H1 (cell line): Measurements from ENCODE around the gene HMG20A. TPM values are rescaled to one million over a fixed set of nuclear protein-coding genes. Genes with fewer than 3 reads are reported as not detected.

ENCODE experiments used
- CBX8 ChIP-seq: fragments of 300-800, 300-1000 bp; sonication (generic); IDR thresholded peaks from 2 replicates; pipeline ENCODE4 v1.7.1; 2016; ENCODE audit warnings: low read depth, low read length, borderline replicate concordance
- GTF2F1 ChIP-seq: IDR thresholded peaks from 2 replicates; pipeline ENCODE4 v1.6.1; 2012; ENCODE audit warnings: low read depth, low read length, improper control_type of control experiment, borderline replicate concordance
- KDM1A ChIP-seq: fragments of 200-600, 300-600 bp; sonication (generic); IDR thresholded peaks from 2 replicates; pipeline ENCODE4 v1.7.1; 2016; ENCODE audit warnings: mild to moderate bottlenecking, low read length, borderline replicate concordance
- KDM5A ChIP-seq: fragments of 200-600 bp; IDR thresholded peaks from 2 replicates; pipeline ENCODE4 v1.7.1; 2012; ENCODE audit warnings: mild to moderate bottlenecking, low read length, inconsistent platforms, mixed read lengths
- SAP30 ChIP-seq: fragments of 300-600 bp; sonication (generic); IDR thresholded peaks from 2 replicates; pipeline ENCODE4 v1.7.1; 2012; ENCODE audit warnings: low read length, moderate library complexity, mild to moderate bottlenecking, inconsistent platforms; ENCODE audit not compliant: insufficient read depth, insufficient replicate concordance
- SP1 ChIP-seq: IDR thresholded peaks from 2 replicates; pipeline ENCODE4 v1.6.1; 2011; ENCODE audit warnings: low read depth, low read length
- TBP ChIP-seq: IDR thresholded peaks from 2 replicates; pipeline ENCODE4 v1.6.1; 2011; ENCODE audit warnings: low read depth, low read length, improper control_type of control experiment
- ZNF274 ChIP-seq: IDR thresholded peaks from 2 replicates; pipeline ENCODE4 v1.7.0; 2012; ENCODE audit warnings: low read length, borderline replicate concordance; ENCODE audit errors: extremely low read depth
- polyA plus RNA-seq, 7 experiments: library from polyadenylated mRNA; depleted of rRNA in 3 of 7; stranded (reverse) in 5 of 7; unstranded in 2 of 7; fragments of >200 nt in 5 of 7; fragments of 200-250 nt in 2 of 7; gene quantifications; 1 replicate in 5 of 7; 2 replicates in 1 of 7; 4 replicates in 1 of 7; pipeline versions ENCODE4 v1.2.1 to v1.2.3, GENCODE V29; 2011 to 2013; ENCODE audit warnings: missing spikeins in 2 of 7, mixed read lengths in 2 of 7
- total RNA-seq: library from RNA; stranded (reverse); fragmentation: NEBNext Ultra II Directional; extraction: Animal tissue kit (Norgen Biotek cat#: 25700); gene quantifications from 2 replicates; pipeline ENCODE4 v1.2.1, GENCODE V29; 2021
- TF ChIP-seq, protein P1 (sequence below): fragments of 300-600 bp; sonication (generic); IDR thresholded peaks from 2 replicates; pipeline ENCODE4 v1.7.1; 2012; ENCODE audit warnings: low read length, moderate library complexity, mild to moderate bottlenecking, inconsistent platforms; ENCODE audit not compliant: insufficient replicate concordance
- TF ChIP-seq, protein P2 (sequence below): IDR thresholded peaks from 2 replicates; pipeline ENCODE4 v1.6.1; 2012; ENCODE audit warnings: inconsistent platforms
- TF ChIP-seq, protein P3 (sequence below): IDR thresholded peaks from 2 replicates; pipeline ENCODE4 v1.6.1; 2011; ENCODE audit warnings: low read length, improper control_type of control experiment

Gene HMG20A
- total and polyA plus RNA-seq, 2 of the 8 experiments (the other 6 are each of a cell fraction or from before 2014, with no cell fraction given): 52.1 to 59.7 TPM

DNA sequence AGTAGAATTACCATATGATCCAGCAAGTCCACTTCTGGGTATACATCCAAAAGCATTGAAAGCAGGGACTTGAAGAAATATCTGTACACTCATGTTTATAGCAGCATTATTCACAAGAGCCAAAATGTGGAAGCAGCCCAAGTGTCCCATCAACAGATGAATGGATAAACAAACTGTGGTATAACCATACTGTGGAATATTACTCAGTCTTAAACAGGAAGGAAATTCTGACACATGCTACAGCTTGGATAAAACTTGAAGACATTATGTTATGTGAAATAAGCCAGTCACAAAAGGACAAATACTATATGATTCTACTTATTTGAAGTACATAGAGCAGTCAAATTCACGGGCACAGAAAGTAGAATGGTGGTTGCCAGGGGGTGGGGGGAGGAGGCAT, 91.2 kb downstream of the HMG20A start (continued):
- TF ChIP-seq, protein P1, sequence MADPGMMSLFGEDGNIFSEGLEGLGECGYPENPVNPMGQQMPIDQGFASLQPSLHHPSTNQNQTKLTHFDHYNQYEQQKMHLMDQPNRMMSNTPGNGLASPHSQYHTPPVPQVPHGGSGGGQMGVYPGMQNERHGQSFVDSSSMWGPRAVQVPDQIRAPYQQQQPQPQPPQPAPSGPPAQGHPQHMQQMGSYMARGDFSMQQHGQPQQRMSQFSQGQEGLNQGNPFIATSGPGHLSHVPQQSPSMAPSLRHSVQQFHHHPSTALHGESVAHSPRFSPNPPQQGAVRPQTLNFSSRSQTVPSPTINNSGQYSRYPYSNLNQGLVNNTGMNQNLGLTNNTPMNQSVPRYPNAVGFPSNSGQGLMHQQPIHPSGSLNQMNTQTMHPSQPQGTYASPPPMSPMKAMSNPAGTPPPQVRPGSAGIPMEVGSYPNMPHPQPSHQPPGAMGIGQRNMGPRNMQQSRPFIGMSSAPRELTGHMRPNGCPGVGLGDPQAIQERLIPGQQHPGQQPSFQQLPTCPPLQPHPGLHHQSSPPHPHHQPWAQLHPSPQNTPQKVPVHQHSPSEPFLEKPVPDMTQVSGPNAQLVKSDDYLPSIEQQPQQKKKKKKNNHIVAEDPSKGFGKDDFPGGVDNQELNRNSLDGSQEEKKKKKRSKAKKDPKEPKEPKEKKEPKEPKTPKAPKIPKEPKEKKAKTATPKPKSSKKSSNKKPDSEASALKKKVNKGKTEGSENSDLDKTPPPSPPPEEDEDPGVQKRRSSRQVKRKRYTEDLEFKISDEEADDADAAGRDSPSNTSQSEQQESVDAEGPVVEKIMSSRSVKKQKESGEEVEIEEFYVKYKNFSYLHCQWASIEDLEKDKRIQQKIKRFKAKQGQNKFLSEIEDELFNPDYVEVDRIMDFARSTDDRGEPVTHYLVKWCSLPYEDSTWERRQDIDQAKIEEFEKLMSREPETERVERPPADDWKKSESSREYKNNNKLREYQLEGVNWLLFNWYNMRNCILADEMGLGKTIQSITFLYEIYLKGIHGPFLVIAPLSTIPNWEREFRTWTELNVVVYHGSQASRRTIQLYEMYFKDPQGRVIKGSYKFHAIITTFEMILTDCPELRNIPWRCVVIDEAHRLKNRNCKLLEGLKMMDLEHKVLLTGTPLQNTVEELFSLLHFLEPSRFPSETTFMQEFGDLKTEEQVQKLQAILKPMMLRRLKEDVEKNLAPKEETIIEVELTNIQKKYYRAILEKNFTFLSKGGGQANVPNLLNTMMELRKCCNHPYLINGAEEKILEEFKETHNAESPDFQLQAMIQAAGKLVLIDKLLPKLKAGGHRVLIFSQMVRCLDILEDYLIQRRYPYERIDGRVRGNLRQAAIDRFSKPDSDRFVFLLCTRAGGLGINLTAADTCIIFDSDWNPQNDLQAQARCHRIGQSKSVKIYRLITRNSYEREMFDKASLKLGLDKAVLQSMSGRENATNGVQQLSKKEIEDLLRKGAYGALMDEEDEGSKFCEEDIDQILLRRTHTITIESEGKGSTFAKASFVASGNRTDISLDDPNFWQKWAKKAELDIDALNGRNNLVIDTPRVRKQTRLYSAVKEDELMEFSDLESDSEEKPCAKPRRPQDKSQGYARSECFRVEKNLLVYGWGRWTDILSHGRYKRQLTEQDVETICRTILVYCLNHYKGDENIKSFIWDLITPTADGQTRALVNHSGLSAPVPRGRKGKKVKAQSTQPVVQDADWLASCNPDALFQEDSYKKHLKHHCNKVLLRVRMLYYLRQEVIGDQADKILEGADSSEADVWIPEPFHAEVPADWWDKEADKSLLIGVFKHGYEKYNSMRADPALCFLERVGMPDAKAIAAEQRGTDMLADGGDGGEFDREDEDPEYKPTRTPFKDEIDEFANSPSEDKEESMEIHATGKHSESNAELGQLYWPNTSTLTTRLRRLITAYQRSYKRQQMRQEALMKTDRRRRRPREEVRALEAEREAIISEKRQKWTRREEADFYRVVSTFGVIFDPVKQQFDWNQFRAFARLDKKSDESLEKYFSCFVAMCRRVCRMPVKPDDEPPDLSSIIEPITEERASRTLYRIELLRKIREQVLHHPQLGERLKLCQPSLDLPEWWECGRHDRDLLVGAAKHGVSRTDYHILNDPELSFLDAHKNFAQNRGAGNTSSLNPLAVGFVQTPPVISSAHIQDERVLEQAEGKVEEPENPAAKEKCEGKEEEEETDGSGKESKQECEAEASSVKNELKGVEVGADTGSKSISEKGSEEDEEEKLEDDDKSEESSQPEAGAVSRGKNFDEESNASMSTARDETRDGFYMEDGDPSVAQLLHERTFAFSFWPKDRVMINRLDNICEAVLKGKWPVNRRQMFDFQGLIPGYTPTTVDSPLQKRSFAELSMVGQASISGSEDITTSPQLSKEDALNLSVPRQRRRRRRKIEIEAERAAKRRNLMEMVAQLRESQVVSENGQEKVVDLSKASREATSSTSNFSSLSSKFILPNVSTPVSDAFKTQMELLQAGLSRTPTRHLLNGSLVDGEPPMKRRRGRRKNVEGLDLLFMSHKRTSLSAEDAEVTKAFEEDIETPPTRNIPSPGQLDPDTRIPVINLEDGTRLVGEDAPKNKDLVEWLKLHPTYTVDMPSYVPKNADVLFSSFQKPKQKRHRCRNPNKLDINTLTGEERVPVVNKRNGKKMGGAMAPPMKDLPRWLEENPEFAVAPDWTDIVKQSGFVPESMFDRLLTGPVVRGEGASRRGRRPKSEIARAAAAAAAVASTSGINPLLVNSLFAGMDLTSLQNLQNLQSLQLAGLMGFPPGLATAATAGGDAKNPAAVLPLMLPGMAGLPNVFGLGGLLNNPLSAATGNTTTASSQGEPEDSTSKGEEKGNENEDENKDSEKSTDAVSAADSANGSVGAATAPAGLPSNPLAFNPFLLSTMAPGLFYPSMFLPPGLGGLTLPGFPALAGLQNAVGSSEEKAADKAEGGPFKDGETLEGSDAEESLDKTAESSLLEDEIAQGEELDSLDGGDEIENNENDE: no peak
- TF ChIP-seq, protein P2, sequence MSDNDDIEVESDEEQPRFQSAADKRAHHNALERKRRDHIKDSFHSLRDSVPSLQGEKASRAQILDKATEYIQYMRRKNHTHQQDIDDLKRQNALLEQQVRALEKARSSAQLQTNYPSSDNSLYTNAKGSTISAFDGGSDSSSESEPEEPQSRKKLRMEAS: no peak
- TF ChIP-seq ZNF274 (no peak), KDM1A (no peak), CBX8 (no peak), SAP30 (no peak), SP1 (no peak), GTF2F1 (no peak), KDM5A (no peak), TBP (no peak)
- TF ChIP-seq, protein P3, sequence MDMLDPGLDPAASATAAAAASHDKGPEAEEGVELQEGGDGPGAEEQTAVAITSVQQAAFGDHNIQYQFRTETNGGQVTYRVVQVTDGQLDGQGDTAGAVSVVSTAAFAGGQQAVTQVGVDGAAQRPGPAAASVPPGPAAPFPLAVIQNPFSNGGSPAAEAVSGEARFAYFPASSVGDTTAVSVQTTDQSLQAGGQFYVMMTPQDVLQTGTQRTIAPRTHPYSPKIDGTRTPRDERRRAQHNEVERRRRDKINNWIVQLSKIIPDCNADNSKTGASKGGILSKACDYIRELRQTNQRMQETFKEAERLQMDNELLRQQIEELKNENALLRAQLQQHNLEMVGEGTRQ: no peak
